Measurements from ENCODE around the gene GAREM2. TPM values are rescaled to one million over a fixed set of nuclear protein-coding genes. Genes with fewer than 3 reads are reported as not detected.

Gene GAREM2
- total and polyA plus RNA-seq, 2 donors (not counting 3 experiments of a cell fraction or from before 2014, with no cell fraction given): 3.1 to 3.7 TPM

DNA sequence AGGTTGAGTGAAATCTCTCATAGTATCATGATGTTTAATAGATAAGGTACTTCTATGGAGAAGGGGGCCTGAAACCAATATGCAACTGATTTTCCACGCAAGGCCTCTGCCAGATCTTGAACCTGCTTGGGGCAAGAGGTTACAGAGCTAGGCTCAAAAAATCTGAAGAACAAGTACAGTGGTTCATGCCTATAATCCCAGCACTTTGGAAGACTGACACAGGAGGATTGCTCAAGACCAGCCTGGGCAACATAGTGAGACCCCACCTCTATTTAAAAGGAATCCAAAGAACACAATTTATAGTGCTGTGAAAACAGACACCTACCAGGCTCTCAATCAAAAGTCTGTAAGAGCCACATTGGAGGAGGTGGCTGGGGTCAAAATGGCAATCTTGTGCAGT is 42.9 kb downstream of the GAREM2 start:
- H3K36me3 ChIP-seq (ENCODE audit: control insufficient read depth in 2 of 2, extremely low read depth in 1 of 2, insufficient read depth in 2 of 2, low read length in 2 of 2): peaks cover 18 to 28% of the 10 kb centered on the region in 2 experiments

DNA sequence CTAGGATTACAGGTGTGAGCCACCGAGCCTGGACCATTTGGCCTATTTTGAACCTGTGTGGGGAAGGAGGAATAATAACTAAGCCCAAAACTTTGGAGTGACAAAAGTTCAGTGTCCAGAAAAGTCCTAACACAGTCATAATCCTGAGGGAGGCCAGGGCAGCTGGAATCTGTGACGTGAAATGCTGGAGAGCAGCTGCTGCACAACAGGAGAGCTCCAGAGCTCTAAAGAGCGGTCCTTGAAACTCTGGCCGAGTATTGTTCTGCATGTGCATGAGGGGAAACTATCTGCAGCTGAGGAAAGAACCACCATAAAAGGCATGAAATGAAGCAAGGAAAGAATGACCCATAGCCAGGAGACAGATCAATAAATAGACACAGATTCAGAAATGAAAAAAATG is 43.7 kb downstream of the GAREM2 start:
- H3K36me3 ChIP-seq (ENCODE audit: control insufficient read depth in 2 of 2, extremely low read depth in 1 of 2, insufficient read depth in 2 of 2, low read length in 2 of 2): peaks cover 18 to 26% of the 10 kb centered on the region in 2 experiments
- no peaks in the 10 kb centered on the region for H3K27me3 ChIP-seq (ENCODE audit: control insufficient read depth in 2 of 2, insufficient read depth in 2 of 2, low read length in 2 of 2)
- no peak overlapping the region for H3K4me3 ChIP-seq (replicated peaks in 1 of 3; ENCODE audit: insufficient read depth in 1 of 3, low read depth in 1 of 3, low read length in 3 of 3)
- no peaks in the 10 kb centered on the region for H4K20me1 ChIP-seq (replicated peaks; ENCODE audit: control insufficient read depth, extremely low read depth, insufficient read depth, low read length)
- no peak overlapping the region for H2AFZ ChIP-seq (ENCODE audit: low read depth, low read length)
- intact Hi-C loops (cut with micrococcal nuclease): no loop called here
- DNase-seq (ENCODE audit: low read depth, low spot score) (no peak), FAIRE-seq (no peak)
- CTCF ChIA-PET: no interaction called here
- H3K4me2 ChIP-seq (ENCODE audit: insufficient read depth, low read length): no peak overlapping the region
- no peak for TF ChIP-seq GATA2 (IDR thresholded peaks at IDR 0.05; ENCODE audit: insufficient read depth, insufficient read length, low read depth, low read length)
- TF ChIP-seq, protein P1, sequence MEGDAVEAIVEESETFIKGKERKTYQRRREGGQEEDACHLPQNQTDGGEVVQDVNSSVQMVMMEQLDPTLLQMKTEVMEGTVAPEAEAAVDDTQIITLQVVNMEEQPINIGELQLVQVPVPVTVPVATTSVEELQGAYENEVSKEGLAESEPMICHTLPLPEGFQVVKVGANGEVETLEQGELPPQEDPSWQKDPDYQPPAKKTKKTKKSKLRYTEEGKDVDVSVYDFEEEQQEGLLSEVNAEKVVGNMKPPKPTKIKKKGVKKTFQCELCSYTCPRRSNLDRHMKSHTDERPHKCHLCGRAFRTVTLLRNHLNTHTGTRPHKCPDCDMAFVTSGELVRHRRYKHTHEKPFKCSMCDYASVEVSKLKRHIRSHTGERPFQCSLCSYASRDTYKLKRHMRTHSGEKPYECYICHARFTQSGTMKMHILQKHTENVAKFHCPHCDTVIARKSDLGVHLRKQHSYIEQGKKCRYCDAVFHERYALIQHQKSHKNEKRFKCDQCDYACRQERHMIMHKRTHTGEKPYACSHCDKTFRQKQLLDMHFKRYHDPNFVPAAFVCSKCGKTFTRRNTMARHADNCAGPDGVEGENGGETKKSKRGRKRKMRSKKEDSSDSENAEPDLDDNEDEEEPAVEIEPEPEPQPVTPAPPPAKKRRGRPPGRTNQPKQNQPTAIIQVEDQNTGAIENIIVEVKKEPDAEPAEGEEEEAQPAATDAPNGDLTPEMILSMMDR (IDR thresholded peaks at IDR 0.05; ENCODE audit: extremely low read depth in 1 of 2, insufficient read depth in 1 of 2, low read depth in 1 of 2, low read length in 2 of 2): no peak
- no peak for TF ChIP-seq POLR2AphosphoS5 (IDR thresholded peaks at IDR 0.05; ENCODE audit: insufficient read depth, low read depth, low read length)
- TF ChIP-seq EZH2 (IDR thresholded peaks at IDR 0.05; ENCODE audit: borderline replicate concordance, low read depth, low read length, severe bottlenecking): no peak
- no peak for TF ChIP-seq FOS (IDR thresholded peaks at IDR 0.05; ENCODE audit: borderline replicate concordance, insufficient read depth, low read length)
- TF ChIP-seq POLR2A (IDR thresholded peaks at IDR 0.05; ENCODE audit: low read depth, low read length): no peak
- TF ChIP-seq MYC (IDR thresholded peaks at IDR 0.05; ENCODE audit: low read depth, low read length): no peak
- no peak for TF ChIP-seq JUN (IDR thresholded peaks at IDR 0.05; ENCODE audit: borderline replicate concordance, insufficient read depth, insufficient read length, low read depth)
- dilution Hi-C loops (cut with MboI; ENCODE audit: extremely low pct_ligation_motif_present, low sequenced_read_pairs): no loop called here
- H3K79me2 ChIP-seq (ENCODE audit: control insufficient read depth, insufficient read depth, low read length): no peaks in the 10 kb centered on the region
- H3K9me3 ChIP-seq (replicated peaks; ENCODE audit: control insufficient read depth, insufficient read depth, low read length): no peaks in the 10 kb centered on the region
- POLR2A ChIA-PET: no interaction called here
- H3K9ac ChIP-seq (replicated peaks; ENCODE audit: extremely low read depth, insufficient read depth, low read length): no peak overlapping the region
- BruUV-seq (replicated peaks): no TSS peak
- H3K9me1 ChIP-seq (replicated peaks; ENCODE audit: control insufficient read depth, extremely low read depth, insufficient read depth, low read length): no peaks in the 10 kb centered on the region
- no peak overlapping the region for H3K27ac ChIP-seq (ENCODE audit: insufficient read depth, low read depth, low read length)
- no peaks in the 10 kb centered on the region for H3K4me1 ChIP-seq (ENCODE audit: control insufficient read depth, extremely low read depth, insufficient read depth, low read length)

More for the DNA sequence above, 42.9 kb downstream of the GAREM2 start:
- intact Hi-C loops (cut with micrococcal nuclease): no loop called here
- no peaks in the 10 kb centered on the region for H3K9me3 ChIP-seq (replicated peaks; ENCODE audit: control insufficient read depth, insufficient read depth, low read length)
- TF ChIP-seq POLR2A (IDR thresholded peaks at IDR 0.05; ENCODE audit: low read depth, low read length) (no peak), EZH2 (IDR thresholded peaks at IDR 0.05; ENCODE audit: borderline replicate concordance, low read depth, low read length, severe bottlenecking) (no peak), POLR2AphosphoS5 (IDR thresholded peaks at IDR 0.05; ENCODE audit: insufficient read depth, low read depth, low read length) (no peak), GATA2 (IDR thresholded peaks at IDR 0.05; ENCODE audit: insufficient read depth, insufficient read length, low read depth, low read length) (no peak), MYC (IDR thresholded peaks at IDR 0.05; ENCODE audit: low read depth, low read length) (no peak)
- TF ChIP-seq, protein P2, sequence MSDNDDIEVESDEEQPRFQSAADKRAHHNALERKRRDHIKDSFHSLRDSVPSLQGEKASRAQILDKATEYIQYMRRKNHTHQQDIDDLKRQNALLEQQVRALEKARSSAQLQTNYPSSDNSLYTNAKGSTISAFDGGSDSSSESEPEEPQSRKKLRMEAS (IDR thresholded peaks at IDR 0.05; ENCODE audit: insufficient read depth, insufficient read length): no peak
- no peak for FAIRE-seq
- no peak overlapping the region for H3K4me3 ChIP-seq (replicated peaks in 1 of 3; ENCODE audit: insufficient read depth in 1 of 3, low read depth in 1 of 3, low read length in 3 of 3)
- H3K9me1 ChIP-seq (replicated peaks; ENCODE audit: control insufficient read depth, extremely low read depth, insufficient read depth, low read length): no peaks in the 10 kb centered on the region
- BruUV-seq (replicated peaks): no TSS peak
- dilution Hi-C loops (cut with MboI; ENCODE audit: extremely low pct_ligation_motif_present, low sequenced_read_pairs): no loop called here
- no peaks in the 10 kb centered on the region for H4K20me1 ChIP-seq (replicated peaks; ENCODE audit: control insufficient read depth, extremely low read depth, insufficient read depth, low read length)
- H3K27ac ChIP-seq (ENCODE audit: insufficient read depth, low read depth, low read length): no peak overlapping the region
- H3K79me2 ChIP-seq (ENCODE audit: control insufficient read depth, insufficient read depth, low read length): no peaks in the 10 kb centered on the region
- no peaks in the 10 kb centered on the region for H3K4me1 ChIP-seq (ENCODE audit: control insufficient read depth, extremely low read depth, insufficient read depth, low read length)
- H2AFZ ChIP-seq (ENCODE audit: low read depth, low read length): no peak overlapping the region
- DNase-seq (ENCODE audit: low read depth, low spot score): no peak
- POLR2A ChIA-PET: no interaction called here
- no peaks in the 10 kb centered on the region for H3K27me3 ChIP-seq (ENCODE audit: control insufficient read depth in 2 of 2, insufficient read depth in 2 of 2, low read length in 2 of 2)
- no peak overlapping the region for H3K9ac ChIP-seq (replicated peaks; ENCODE audit: extremely low read depth, insufficient read depth, low read length)
- no peak overlapping the region for H3K4me2 ChIP-seq (ENCODE audit: insufficient read depth, low read length)
- CTCF ChIA-PET: no interaction called here

Measured in endothelial cell of umbilical vein (primary cell).